SHP77 treated with DMSO at 0.1 percent for 48 hours (cell line): ENCODE data around the gene USP32.
"Not testable (repeated sequence)": the region's sequence is repeated elsewhere in the genome, so short reads cannot be mapped to it uniquely, and the experiment has no call there.

Experiments
- DNase-seq: peaks from one replicate; lab custom pipeline; 2025; lab: John Stamatoyannopoulos, UW

Gene USP32, protein sequence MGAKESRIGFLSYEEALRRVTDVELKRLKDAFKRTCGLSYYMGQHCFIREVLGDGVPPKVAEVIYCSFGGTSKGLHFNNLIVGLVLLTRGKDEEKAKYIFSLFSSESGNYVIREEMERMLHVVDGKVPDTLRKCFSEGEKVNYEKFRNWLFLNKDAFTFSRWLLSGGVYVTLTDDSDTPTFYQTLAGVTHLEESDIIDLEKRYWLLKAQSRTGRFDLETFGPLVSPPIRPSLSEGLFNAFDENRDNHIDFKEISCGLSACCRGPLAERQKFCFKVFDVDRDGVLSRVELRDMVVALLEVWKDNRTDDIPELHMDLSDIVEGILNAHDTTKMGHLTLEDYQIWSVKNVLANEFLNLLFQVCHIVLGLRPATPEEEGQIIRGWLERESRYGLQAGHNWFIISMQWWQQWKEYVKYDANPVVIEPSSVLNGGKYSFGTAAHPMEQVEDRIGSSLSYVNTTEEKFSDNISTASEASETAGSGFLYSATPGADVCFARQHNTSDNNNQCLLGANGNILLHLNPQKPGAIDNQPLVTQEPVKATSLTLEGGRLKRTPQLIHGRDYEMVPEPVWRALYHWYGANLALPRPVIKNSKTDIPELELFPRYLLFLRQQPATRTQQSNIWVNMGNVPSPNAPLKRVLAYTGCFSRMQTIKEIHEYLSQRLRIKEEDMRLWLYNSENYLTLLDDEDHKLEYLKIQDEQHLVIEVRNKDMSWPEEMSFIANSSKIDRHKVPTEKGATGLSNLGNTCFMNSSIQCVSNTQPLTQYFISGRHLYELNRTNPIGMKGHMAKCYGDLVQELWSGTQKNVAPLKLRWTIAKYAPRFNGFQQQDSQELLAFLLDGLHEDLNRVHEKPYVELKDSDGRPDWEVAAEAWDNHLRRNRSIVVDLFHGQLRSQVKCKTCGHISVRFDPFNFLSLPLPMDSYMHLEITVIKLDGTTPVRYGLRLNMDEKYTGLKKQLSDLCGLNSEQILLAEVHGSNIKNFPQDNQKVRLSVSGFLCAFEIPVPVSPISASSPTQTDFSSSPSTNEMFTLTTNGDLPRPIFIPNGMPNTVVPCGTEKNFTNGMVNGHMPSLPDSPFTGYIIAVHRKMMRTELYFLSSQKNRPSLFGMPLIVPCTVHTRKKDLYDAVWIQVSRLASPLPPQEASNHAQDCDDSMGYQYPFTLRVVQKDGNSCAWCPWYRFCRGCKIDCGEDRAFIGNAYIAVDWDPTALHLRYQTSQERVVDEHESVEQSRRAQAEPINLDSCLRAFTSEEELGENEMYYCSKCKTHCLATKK (N-terminal part only)

DNA sequence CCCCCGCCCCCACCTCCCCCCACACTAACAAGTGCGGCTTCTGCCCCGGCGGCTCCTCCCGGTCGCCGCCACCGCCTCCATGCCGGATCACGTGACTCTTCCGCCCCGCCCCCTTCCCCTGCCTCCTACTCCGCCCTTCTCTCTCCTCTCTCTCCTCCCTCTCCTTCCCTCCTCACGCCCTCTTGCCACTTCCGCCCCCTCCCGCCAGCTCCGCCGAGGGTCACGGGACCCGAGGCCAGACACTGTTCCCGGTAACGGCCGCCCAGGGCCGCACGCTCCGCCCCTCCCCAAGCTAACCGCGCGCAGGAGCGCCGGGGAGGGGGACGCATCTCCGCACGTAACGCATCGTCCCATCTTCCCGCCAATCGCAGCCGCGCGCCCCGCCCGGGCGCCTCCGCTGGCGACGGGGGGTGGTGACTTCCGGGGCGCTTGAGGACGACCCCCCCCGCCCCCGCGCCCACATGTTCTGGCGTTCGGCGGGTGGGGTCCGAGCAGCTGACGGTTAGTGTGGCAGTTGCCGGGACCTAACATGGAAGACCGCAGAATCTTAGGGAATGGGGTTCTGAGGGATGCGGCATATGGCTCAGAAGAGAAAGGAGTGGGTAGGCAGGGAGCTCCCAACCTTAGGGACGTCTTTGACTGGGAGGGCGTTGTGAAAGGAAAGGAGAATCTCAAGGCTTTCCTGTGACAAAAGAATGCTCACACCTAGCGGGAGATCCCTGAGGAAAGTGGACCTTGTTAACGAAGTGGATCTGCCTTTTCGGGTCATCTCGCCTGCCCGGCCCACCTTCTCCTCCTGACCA, at the start of gene USP32:
TSS of gene USP32 (minus strand) at position 92 of the 803 bp plus-strand sequence. CDS start 194 bp downstream, outside the sequence.
- peak; percentile 93 for DNase-seq

DNA sequence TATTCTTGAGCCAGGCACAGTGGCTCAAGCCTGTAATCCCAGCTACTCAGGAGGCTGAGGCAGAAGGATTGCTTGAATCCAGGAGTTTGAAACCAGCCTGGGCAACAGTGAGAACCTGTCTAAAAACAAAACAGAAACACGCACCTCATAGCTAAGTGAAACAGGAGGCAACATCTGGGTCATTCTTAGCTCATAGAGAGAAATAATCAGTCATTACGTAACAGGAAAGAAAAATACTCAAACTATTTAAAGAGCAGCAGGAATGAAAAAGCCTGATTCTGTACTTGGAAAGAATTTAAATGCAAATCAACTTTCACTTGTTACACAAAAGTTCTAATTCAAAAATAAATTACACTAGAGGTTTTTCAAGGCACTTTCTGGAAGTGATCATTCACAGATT, 47.6 kb upstream of the USP32 start:
- DNase-seq, result no peak

DNA sequence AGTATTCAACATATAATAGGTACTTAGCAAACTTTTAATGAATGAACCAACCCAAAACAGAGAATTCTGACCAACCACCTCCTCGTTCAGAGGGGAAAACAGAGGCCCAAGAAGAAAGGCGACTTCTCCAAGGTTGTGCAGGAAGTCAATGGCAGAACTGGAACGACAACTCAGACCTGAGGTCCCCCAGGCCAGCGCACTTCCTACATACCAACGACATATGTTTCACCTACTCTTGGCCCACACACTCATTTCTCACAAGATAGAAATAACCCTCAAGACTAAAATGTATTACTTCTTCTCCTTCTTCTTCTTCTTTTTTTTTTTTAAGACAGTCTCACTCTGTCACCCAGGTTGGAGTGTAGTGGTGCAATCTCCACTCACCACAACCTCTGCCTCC, 44.7 kb upstream of the USP32 start:
- DNase-seq, result no peak

DNA sequence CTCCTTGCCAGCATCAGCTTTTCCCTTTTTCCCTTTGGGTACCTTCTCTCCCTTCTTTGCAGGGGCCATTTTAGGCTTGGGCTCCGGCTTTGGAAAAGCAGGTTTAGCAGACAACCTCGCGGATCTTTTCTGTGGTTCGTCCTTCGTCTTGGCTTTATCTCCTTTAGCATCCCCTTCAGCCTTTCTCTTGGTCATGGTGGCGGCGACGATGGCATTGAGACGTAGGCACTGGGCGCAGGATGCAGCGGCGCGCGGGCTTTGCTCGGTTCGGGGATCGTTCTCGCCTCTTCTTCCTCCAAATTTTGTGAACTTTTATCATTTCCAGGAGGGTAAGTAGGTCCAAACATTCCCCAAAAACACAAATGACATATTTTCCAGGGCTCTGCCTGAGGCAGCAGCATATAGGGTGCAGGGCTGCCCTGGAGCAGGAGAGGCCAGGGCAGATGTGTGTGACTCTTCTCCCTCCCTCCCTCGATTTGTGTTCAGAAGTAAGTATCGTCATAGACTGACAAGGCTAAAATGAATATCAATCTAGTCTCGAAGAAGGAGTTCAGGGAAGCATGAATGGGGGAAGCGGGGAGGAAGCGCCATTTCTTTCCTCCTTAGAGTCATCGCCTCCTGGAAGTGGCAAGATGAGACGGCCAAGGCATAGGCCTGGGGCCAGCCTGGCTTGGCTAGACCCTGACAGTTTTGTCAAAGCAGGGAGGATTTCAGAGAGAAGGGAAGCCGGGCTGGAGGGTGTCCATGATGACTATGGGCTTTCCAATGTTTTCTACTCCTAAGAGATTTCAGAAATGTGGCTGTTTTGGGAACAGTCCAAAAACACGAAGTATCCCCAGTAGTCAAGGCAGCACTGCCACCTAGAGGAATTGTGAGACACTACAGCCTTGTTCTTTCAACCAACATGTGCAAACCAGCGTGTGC, 43.6 kb upstream of the USP32 start:
- DNase-seq, result peak; percentile 36

DNA sequence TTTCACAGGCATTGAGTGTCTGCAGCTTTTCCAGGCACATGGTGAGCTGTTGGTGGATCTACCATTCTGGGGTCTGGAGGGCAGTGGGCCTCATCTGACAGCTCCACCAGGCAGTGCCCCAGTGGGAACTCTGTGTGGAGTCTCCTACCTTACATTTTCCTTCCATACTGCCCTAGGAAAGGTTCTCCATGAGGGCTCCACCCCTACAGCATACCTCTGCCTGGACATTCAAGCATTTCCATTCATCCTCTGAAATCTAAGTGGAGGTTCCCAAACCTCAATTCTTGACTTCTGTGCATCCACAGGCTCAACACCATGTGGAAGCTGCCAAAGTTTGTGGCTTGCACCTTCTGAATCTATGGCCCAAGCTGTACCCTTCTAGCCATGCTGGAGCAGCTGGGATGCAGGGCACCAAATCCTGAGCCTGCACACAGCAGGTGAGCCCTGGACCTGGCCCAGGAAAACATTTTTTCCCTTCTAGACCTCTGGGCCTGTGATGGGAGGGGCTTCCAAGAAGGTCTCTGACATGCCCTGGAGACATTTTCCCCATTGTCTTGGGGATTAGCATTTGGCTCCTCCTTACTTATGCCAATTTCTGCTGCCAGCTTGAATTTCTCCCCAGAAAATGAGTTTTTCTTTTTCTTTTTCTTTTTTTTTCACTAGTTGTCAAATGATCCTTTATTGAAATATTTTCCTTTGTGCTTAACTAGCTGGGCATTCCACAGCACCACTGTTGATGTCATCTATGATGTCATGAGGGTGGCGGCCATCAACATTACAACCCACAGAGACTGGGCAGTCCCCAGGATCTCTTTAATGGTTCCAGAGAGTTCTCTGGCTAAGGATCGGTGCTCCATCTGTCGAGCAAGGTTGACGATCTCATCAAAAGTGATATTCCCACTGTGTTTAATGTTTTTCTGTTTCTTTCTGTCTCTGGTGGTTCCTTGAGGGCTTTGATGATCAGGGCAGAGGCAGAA, 41.4 kb upstream of the USP32 start:
- not testable (repeated sequence) for DNase-seq

DNA sequence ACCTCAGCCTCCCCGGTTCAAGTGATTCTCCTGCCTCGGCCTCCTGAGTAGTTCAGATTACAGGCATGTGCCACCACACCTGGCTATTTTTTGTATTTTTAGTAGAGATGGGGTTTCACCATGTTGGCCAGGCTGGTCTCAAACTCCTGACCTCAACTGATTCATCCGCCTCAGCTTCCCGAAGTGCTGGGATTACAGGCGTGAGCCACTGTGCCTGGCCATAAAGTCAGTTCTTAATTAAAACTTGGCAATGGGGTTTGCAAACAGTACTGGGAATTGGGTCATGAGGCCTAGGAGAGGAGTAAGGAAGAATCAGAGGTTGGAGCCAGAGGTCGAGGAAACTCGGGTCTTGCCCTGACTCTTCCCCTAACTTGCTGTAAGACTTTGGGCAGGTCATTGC, 38.6 kb upstream of the USP32 start:
- not testable (repeated sequence) for DNase-seq

DNA sequence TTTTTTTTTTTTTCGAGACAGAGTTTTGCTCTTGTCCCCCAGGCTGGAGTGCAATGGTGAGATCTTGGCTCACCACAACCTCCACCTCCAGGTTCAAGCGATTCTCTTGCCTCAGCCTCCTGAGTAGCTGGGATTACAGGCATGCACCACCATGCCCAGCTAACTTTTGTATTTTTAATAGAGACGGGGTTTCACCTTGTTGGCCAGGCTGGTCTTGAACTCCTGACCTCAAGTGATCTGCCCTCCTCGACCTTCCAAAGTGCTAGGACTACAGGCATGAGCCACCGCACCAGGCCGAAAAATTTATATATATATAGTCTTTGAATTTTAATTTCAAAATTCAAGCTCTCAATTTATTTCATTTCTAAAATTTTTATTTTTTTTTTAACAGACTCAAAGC, 36.6 kb upstream of the USP32 start:
- DNase-seq, result not testable (repeated sequence)

DNA sequence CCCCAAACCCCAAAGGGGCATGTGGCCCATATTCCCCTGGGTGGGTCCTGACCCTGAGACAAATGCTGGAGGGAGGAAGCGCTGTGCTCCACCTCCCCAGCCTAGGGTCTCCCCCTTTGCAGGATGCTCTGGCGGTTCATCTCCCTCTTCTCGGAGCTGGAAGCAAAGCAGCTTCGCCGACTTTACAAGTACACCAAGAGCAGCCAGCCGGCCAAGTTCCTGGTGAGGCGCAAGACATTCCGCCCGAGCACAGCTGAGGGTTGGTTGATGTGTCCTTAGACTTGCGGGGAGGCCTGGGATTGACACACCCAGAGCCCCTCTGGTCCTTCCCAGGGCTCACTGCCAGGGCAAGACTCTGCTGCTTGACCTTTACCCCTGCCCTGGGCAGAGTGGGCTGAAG, 34.7 kb upstream of the USP32 start:
- DNase-seq, result no peak

DNA sequence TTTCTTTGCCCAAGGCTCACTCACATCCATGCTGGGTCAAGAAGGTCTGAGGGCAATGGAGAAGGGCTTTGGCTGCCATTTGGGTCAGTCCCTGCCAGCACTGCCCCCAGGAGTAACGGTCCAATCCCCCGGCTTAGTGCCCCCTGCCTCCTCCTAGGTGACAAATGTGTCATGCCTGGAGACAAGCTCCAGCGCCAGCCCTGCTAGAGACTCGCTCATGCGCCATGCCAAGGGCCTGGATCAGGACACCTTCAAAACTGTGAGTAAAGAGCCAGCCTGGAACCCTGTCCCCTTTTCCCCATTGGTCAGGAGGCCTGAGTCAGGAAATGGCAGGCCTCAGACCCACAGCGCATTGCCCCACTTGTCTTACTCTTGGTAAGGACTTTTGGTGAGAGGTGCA, 33.7 kb upstream of the USP32 start:
- DNase-seq, result no peak

DNA sequence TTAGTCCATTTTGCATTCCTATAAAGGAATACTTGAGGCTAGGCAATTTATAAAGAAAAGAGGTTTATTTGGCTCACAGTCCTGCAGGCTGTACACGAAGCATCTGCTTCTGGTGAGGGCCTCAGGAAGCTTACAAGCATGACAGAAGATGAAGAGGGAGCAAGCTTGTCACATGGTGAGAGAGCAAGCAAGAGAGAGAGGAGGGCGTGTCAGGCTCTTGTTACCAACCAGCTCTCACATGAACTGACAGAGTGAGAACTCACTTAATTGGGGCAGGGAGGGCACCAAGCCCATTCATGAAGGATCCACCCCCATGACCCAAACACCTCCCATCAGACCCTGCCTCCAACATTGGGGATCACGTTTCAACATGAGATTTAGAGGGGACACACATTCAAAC, 31.9 kb upstream of the USP32 start:
- no peak for DNase-seq

DNA sequence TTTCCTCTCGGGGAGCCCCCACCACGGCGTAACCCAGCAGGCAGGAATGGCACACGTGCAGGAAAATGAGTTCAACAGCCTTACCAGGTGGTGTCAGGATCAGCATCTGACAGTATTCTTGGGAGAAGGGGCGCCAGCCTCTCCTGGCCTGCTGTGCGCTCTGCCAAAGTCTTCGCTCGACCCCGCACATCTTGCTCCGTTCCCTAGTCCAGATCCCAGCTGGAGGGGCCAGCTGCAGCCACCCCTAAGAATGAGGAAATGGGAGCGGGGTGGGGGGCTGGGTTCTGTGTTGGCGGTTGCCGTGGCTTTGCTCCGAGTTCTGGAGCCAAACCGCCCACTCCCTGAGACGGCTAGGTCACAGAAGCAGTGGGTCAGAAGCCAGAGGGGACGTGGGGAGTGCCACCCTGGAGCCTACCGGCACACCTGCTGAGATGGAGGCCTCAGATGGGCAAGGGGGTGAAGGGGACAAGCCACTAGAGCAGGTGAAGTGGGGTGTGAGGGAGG, 30.3 kb upstream of the USP32 start, which contains the start of gene CHCT1:
TSS of gene CHCT1 (plus strand) at position 328 of the 504 bp plus-strand sequence. CDS start at position 432, 104 bp downstream.
- DNase-seq, result no peak

DNA sequence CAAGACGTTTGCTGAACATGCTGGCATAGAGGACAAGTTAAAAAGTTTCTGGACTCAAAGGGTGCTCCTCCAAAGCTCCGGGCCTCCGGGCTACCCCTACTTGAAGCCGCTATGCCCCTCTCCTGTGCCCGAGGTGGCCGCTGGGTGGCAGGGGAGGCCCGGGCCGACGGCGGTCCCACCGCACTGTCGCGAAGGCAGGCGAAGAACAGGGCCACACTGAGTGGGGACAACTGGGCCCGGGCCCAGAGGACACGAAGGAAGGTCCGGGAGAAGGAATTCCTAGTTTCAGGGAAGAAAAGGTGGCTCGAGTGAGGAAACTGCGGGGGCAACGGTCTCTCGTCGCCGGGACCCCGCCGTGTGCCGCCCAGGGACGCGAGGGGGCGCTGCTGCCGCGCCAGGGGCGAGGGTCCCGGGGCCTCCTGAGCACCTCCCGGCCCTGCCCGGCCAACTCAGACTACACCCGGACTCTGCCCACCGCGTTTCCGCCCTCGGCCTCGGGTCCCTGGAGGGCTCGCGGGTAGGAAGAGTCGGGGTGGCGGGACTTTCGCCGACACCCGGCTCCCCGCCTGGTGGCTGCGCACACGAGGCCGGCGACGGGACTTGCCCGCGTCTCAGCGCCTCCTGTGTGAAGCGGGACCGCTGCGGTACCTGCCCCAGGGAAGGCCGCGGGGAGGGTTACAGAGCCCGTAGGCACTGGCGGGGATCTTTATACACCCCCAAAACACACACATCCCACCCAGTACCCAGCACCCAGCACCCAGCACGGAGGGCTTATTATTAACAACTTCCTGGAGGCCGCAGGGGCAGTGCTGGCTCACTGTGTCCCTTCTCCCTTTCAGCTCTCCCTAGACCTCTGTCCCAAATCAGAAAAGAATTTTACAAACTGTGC, 29.6 kb upstream of the USP32 start:
- DNase-seq, result no peak

DNA sequence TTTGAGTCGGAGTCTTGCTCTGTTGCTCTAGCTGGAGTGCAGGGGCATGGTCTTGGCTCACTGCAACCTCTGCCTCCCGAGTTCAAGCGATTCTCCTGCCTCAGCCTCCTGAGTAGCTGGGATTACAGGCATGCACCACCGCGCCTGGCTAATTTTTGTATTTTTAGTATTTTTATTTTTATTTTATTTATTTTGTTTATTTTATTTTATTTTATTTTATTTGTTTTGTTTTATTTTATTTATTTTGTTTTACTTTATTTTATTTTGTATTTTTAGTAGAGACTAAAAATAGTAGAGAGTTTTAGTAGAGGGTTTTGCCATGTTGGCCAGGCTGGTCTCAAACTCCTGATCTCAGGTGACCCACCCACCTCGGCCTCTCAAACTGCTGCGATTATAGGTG, 27.9 kb upstream of the USP32 start:
- not testable (repeated sequence) for DNase-seq

DNA sequence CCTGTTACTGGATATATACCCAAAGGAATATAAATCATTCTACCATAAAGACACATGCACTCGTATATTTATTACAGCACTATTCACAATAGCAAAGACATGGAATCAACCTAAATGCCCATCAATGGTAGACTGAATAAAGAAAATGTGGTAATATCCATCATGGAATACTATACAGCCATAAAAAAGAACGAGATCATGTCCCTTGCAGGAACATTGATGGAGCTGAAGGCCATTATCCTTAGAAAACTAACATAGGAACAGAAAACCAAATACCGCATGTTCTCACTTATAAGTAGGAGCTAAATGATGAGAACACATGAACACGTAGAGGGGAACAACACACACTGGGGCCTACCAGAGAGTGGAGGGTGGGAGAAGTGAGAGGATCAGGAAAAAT, 27.1 kb upstream of the USP32 start:
- not testable (repeated sequence) for DNase-seq

DNA sequence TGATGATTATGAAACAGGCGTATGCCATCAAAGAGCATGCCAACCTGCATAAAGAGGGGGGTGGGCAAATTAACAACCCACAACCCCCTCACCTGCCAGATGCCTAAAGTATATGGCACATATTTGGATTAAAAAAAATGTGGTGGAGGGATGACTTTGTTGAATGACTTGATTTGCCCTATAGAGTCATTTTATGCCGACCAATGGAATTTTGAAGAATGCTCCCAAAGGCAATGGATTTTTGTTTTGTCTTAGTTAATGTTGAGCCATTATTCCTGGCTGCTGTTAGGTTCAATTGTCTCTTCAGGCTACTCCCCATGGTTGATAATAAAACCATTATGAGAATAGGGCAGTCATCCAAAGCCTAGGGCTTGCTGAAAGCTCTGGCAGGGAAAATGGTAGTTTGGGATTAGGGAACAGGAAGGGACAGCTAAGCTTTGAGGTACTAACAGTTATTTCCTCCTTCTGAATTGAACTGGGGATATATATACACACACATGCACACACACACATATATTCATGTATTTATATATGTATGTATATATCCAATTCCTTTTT, 24.5 kb upstream of the USP32 start:
- DNase-seq, result no peak

DNA sequence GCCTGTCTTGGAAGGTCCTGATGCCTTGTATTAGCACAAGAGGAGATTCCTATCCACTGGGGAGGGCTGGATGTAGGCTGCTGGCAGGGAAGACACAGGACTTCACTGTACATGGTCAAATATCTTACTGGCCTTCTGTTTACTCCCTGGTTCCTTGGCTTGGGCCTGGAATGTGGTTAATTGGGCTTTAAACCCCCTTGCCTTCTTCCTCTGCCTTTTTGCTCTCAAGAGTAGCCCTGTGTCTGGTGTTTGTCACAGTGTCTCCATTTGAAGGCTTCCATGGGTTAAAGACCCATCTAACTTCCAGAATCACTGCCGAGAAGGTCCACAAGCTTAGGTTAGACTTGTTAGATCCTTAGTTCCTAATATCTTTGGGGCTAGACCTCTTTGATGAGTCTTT, 23.2 kb upstream of the USP32 start:
- DNase-seq, result no peak

DNA sequence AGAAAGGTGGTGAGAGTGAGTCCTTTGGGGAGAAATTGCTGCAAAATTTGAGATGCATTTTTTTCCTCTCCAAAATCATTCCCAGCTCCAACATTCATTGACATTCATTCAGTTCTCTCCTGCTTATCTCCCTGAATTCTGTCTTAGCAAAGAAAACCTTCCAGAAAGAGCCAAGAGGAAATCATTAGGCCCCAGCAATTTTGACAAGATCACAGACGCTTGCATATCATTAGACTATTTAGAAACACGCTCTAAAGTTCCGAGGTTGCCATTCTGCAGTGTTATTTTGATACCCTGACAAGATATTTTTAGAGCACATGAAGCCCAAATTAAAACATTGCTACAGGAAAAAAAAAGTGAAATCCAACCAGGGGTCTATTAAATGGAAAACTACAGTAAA, 20.8 kb upstream of the USP32 start:
- no peak for DNase-seq
